Lung microvascular endothelial cell (primary cell): ENCODE results near the gene CRISPLD2. TPM values are rescaled to one million over a fixed set of nuclear protein-coding genes. Genes with fewer than 3 reads are reported as not detected.
"Not testable (repeated sequence)": the region's sequence is repeated elsewhere in the genome, so short reads cannot be mapped to it uniquely, and the experiment has no call there.

Experiments used
- DNase-seq, 2 donors: peaks; one replicate each; pipeline versions ENCODE4 v3.0.0 to v3.0.0-alpha.2; 2010; ENCODE audit warnings: low read depth in 2 of 2
- total RNA-seq: library from RNA; depleted of rRNA; stranded (reverse); fragments of >200 nt; gene quantifications from 2 replicates; pipeline ENCODE4 v1.2.1, GENCODE V29; 2014

CRISPLD2 gene
- total RNA-seq, 1 donor from 2014 or later: 0.20 TPM

- not testable (repeated sequence) for DNase-seq
These were observed 37.0 kb downstream of the CRISPLD2 start for GRCh38 chr16:84856811-84857210.

DNA sequence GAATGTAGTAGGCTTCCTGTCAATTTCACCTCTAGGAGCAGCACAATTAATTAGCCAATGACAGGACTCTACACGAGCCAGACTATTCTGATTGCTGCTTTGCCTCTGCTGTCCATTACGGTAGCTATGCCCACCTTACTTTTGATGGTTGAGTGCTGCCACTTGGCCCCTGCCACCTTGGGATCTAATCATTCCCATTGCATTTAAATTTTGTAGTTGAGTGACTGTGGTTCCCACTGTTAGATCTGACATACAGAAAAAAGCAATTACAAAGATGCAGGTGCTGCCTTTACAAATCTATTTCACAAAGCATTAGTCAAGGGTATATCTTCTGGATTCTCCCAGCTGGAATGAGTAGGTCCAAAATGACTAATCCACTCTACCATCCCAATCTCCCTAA is 39.9 kb downstream of the CRISPLD2 start:
- DNase-seq: no peak

GRCh38 chr16:84860383-84860782 is 40.6 kb downstream of the CRISPLD2 start:
- DNase-seq: no peak

DNA sequence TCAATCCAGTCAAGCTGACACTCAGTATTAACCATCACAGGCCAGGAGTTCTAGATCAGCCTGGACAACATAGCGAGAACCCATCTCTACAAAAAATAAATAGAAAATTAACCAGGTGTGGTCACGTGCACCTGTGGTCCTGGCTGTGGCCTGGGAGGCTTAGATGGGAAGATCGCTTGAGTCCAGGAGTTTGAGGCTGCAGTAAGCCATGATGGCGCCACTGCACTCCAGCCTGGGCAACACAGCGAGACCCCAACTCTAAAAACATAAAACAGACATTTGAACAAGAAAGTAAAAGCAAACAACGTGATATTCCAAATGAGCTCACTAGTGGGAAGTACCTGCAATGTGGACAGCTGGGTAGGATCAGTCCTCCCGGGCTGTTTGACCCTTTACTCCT is 41.9 kb downstream of the CRISPLD2 start:
- DNase-seq: no peak

GRCh38 chr16:84862804-84863480 is 43.2 kb downstream of the CRISPLD2 start:
- DNase-seq: no peak

DNA sequence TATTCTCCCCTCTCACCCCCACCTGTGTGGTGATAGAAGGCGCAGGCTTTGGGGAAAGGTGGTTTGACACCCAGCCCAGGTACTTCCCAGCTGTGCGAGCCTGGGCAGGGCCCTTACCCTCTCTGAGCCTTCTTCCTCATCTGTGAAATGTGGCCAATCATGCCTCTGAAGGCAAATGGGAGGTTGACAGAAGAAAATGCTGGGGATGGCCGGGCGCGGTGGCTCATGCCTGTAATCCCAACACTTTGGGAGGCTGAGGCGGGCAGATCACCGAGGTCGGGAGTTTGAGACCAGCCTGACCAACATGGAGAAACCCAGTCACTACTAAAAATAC is 43.7 kb downstream of the CRISPLD2 start:
- no peak for DNase-seq

DNA sequence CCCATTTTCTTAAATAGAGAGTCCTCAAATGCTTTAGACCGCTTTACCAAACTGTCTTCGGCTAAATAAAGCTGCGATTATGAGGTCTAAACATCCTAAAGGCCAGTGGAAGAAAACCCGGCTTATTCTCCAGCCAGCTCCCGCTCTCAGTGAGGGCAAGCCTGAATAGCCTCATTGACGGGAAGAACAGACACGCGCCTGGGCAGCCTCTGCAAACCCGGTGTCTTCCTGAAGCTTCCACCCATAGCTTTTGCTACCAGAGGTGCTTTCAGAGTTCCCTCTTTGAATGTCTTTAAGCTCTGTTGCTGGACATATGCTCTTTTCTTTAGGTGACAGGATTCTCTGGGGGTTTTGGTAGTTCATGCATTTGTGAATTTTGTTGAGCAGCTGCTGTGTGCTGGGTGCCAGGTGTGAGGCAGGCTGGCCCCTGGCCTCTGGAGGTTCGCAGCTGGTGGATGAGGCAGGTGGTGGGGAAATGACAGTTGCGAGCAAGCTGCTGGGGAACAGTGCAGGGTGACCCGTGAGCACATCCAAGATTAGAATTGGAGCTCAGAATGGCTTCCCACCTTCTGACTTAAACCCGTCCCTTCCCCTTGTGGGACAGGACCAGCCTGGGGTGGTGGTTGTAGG is 44.7 kb downstream of the CRISPLD2 start:
- DNase-seq: no peak

DNA sequence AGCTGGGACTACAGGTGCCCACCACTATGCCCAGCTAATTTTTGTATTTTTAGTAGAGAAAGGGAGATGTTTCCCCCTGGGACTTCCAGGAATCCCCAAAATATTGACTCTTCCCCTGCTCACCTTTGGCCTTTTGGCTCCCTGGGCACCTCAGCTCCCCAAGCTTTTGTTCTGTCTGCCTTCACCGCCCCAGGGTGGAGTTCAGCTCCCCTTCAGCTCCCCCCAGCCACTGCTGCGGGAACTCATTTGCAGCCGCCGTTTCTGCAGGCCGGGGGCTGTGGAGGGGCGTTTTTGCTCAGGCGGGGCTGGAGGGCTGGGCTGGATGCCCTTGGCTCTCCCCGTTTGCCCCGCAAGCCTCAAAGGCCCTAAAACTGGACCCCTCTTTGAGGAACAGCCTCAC is 47.9 kb downstream of the CRISPLD2 start:
- no peak for DNase-seq

DNA sequence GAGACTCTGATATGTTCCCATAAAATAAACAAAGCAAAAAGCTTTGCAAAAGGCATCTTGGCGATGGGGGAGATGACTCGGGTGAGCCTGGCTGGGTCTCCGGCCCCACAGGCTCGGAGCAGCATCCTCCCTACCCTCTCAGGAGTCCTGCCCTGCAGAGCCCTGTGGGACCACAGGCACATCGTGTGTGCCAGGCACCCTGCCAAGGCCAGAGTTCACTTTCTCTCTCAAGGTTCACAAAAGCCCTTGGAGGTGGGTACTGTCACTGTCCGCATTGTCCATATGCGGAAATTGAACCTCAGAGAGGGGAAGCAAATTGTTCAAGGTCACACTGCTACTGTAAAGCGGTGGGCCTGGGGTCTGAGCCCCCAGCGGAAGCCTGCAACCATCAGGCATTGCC is 48.5 kb downstream of the CRISPLD2 start:
- no peak for DNase-seq

DNA sequence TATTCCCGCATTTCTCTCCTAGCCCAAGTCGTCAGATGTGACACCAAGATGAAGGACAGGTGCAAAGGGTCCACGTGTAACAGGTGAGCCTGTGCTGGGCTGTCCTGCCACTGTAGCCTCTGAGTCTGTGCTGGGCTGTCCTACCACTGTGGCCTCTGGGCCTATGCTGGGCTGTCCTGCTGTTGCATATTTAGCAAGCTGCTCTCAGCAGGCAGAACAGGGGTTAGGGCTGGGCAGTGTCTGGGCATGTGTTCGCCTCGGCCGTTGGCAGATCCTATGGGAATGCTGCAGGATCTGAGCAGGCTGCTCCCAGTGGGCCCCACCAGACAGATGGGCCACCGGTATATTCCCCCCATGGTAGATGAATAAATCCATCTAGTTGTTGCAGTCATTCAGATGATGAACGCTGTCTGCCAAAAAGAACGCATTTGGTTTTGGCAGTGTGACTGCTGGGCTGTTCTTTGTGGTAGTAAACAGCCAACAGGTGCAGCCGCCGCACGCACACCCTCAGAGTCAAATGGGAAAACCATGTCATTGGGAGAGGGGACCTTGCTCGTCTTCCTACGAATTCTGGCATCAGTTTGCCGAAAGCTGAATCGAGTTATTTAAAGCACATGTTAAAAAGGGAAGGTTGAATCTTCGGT is 49.2 kb downstream of the CRISPLD2 start:
- no peak for DNase-seq

GRCh38 chr16:84869473-84869845 is 49.7 kb downstream of the CRISPLD2 start:
- DNase-seq: no peak

GRCh38 chr16:84872971-84873370 is 53.2 kb downstream of the CRISPLD2 start:
- not testable (repeated sequence) for DNase-seq

DNA sequence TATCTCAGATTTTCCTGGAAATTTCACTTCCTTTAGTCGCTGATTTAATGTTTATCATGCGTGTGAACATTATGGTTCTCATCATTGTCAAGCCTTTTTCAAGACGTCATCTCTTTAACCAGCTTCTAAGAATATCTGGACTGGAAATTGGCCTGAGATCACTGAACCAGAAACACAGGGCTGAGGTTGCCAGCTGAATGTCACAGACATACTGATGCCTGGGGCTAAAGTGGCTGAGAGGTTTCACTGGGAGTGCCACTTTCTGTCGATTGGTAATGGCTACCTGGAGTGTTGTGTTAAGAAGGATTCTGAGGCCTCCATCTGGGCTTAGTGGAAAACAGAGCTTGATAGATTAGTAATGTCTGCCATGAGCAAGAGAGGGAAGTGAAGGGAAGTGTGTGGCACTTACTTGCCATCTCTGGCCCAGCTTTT is 54.2 kb downstream of the CRISPLD2 start:
- no peak for DNase-seq

DNA sequence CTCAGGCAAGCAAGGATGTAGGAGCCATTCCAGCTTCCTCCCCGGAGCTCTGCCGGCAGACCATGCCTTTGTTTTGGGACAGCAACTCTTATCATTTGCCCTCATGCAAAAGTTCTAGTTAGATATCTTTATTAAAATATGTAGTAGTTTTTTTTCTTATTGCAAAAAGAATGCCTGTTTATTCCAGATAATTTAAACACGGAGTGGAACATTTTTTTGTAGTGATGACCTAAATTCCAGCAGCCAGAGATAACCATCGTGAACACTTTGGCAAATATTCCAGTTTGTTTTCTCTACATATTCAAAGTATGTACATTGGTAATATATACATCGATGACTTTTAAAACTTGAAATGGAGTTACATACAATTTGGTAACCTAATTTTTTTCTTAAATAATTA is 54.8 kb downstream of the CRISPLD2 start:
- no peak for DNase-seq

GRCh38 chr16:84874983-84875382 is 55.2 kb downstream of the CRISPLD2 start:
- DNase-seq: no peak

DNA sequence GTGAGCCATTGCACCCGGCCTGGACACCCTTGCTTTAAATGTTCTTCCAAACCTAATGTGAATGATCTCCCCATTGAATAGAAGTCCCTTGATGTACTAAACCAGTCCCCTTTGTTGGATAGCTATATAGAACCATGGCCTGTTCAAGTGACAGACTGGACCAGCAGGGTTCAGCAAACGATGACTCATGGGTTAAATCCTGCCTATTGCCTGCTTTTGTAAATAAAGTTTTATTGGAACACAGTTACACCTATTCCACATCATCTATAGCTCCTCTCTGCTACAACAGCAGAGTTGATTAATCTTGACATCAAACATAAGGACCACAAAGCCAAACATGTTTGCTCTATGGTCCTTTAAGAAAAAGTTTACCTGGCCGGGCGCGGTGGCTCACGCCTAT is 56.1 kb downstream of the CRISPLD2 start:
- DNase-seq: no peak

- DNase-seq: no peak
These were observed 57.3 kb downstream of the CRISPLD2 start for GRCh38 chr16:84876873-84877606.

DNA sequence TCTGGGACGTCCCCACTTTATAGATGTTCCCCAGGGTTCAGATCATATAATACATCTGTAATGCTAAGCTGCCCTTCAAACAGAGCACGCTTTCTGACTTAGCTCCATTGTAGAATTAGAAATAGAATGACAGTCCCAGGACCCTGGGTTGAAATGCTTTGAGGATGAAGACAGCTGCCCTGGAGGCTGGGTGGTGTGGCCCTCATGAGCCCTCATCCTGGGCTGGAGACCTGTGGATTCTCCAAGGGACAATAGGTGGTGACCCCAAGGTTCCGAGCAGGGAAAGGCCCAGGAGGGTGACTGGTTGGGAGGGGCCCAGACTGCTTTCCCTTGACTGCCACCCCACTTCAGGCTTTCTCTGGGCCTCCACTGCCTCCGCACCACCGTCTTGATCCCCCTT is 59.0 kb downstream of the CRISPLD2 start:
- DNase-seq: no peak

DNA sequence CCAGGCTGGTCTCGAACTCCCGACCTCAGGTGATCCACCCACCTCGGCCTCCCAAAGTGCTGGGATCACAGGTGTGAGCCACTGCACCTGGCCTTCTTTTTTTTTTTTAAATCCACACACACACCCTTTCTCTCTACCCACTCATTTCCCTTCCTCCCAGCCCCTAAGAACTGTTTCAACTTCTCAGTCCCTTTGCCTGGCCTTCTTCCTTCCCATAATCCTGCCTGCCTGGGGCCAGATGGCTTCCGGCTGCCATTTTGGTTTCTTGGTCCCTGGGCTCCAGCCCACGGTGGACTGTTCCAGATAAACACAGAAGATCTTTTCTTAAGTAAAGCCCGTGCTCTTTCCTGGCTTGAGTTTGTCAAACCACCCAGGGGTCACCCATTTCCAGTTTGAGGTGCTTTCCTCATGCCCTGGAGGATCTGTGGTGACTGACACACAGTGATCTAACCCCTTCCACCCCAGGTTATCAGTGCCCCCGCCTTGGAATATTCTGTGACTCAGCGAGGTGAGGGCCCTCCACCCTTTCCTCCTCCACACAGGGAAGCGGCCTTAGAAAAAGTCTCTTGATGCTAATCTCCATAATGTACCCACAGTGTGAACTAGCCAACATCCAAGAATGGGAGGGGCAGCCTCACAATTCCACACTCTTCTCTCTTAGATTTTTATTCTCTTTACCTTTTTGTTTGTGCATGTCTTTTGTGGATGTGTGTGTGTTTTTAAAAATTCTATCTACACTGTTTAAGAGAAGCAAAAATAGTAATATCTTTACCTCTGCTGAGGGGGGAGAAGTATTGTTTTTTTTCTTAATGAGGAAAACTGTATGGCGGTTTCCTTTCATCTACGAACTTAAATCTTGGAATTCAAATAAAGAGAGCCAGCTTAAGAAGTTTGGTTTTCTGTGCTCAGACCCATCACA is 60.0 kb downstream of the CRISPLD2 start:
- peak in 1 of 2 donors; percentile 11 for DNase-seq

DNA sequence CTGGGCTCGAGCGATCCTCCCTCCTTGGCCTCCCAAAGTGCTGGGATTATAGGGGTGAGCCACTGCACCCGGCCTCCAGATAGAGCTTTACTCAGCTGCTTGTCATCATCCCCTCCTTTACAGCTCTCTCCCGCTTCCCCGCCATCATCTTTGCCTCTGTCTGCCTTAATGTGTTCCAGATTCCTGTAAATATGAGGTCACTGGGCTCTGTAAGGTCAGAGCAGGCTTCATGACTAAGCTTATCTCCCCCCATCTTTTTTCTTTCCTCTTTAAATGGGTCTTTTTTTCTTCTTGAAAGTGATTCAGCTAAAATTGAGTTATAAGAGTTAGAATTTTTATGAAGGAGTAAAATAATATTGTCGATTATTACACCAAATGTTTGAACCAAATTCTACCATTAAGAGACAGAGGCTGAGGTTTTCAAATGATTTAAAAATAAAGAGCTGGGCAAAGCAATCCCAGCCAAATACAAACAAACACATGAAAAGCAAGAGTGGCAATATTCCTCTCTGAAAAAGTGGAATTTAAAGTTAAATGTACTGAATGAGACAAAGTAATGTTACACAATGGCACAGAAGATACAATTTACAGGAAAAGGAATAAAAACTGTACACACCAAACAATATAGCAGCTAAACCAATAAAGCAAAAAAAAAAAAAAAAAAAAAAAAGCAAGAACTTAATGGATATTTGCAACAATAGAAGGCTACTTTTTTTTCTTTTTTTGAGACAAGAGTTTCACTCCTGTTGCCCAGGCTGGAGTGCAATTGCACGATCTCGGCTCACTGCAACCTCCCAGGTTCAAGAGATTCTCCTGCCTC is 62.1 kb downstream of the CRISPLD2 start:
- DNase-seq: peak in 1 of 2 donors; percentile 80
